ENCODE measurements around the gene AEN. TPM values are rescaled to one million over a fixed set of nuclear protein-coding genes. Genes with fewer than 3 reads are reported as not detected.

Gene AEN
- total RNA-seq, 1 donor from 2014 or later = 17.4 TPM

- no peak for DNase-seq (ENCODE audit: low spot score)
Measured at GRCh38 chr15:88649753-88650551, 28.8 kb downstream of the AEN start.

DNA sequence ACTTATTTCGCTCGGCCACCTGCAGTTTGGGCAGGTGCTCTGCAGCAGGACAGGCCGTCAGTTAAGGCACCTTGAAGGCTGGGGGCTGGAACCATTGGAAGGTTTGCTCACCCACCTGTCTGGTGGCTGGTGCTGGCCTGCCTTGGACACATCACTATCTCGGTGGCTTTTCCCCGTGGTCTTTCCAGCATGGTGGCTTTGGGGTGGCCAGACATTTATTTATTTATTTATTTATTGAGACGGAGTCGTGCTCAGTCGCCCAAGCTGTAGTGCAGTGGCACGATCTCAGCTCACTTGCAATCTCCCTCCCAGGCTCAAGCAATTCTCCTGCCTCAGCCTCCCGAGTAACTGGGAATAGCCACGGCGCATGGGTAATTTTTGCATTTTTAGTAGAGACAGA, 29.4 kb downstream of the AEN start:
- no peak for DNase-seq (ENCODE audit: low spot score)

- no peak for DNase-seq (ENCODE audit: low spot score)
Measured at GRCh38 chr15:88651136-88651732, 30.1 kb downstream of the AEN start.

DNA sequence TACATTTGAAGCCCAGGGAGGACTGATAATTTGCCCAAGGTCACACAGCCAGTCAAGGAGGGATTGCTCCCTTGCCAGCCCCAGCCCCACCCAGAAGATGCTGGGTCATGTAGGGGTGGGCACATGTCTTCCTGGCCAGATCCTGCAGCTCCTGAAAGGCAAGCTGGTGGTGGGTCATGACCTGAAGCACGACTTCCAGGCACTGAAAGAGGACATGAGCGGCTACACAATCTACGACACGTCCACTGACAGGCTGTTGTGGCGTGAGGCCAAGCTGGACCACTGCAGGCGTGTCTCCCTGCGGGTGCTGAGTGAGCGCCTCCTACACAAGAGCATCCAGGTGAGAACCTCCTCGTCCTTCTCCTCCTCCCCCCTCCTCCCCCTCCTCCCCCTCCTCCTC, 30.8 kb downstream of the AEN start:
- DNase-seq (ENCODE audit: low spot score) = no peak

GRCh38 chr15:88652456-88653199, 31.5 kb downstream of the AEN start:
- no peak for DNase-seq (ENCODE audit: low spot score)

- DNase-seq (ENCODE audit: low spot score) = no peak
Measured at GRCh38 chr15:88653200-88654064, 32.3 kb downstream of the AEN start.

- no peak for DNase-seq (ENCODE audit: low spot score)
Measured at GRCh38 chr15:88654430-88655102, 33.4 kb downstream of the AEN start.

DNA sequence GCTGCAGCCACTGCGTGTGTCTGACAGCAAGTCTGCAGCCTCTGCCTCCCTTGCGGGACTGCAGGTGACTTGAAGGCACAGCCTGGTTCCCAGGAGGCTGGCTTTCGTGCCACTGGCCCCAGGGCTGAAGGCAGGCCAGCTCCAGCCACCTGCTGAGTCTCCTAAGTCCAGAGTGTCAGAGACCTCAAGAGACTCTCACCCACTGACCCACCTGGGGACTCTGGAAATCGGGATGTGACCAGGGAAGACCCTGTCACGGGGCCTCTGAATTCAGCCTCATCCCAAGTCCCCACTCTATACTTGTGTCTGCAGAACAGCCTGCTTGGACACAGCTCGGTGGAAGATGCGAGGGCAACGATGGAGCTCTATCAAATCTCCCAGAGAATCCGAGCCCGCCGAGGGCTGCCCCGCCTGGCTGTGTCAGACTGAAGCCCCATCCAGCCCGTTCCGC, 34.0 kb downstream of the AEN start:
- DNase-seq (ENCODE audit: low spot score) = no peak

DNA sequence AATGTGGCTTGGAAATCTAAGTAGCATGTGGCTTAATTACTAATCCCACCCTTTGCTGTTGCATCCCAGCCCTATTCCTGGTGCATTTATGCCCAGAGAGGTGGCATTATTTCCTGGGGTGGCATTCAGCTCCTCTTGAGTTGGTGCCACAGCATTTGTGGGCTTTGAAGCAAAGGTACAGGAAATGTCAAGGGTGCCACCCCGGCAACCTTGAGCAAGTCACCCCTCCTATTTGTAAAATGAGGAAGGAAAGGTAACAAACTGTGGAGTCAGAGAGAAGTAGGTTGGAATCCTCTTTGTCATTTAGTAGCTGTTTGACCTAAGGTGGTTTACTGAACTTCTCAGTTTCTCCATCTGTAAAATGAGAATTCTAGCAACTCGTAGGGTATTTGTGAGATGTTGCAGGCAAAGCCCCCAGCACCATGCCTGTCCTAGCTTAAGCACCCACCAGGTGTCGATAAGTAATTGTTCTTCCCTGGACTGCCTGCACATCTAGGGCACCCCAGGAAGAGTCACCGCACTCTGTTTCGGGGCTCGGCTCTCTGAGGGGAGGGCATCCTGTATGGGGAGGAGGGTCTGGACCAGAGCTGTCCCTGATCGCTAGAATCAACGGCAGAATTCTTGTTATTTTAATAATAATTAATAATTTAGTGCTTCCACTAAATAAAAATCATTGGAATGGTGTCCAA, 34.8 kb downstream of the AEN start:
- no peak for DNase-seq (ENCODE audit: low spot score)

DNA sequence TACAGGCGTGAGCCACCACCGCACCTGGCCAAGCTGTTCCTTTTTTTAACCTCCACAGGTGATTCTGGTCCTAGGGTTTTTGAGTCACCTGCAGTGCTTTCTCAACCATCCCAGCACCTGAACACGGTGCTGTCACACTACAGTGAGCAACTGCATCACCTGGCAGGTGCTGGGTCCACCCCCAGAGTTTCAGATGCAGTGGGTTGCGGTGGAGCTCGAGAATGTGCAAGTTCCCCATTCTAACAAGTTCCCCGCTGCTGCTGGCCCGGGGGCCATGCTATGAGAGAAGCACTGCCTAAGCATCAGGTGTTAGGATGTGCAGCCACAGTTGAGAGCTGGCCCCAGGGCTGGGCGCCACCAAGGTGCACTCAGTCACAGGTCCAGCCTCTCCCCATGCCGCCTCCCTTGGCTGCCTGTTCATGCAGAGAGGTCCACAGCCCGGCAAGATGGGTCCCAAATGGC, 35.7 kb downstream of the AEN start:
- DNase-seq (ENCODE audit: low spot score) = no peak

GRCh38 chr15:88657326-88658069, 36.4 kb downstream of the AEN start:
- no peak for DNase-seq (ENCODE audit: low spot score)

DNA sequence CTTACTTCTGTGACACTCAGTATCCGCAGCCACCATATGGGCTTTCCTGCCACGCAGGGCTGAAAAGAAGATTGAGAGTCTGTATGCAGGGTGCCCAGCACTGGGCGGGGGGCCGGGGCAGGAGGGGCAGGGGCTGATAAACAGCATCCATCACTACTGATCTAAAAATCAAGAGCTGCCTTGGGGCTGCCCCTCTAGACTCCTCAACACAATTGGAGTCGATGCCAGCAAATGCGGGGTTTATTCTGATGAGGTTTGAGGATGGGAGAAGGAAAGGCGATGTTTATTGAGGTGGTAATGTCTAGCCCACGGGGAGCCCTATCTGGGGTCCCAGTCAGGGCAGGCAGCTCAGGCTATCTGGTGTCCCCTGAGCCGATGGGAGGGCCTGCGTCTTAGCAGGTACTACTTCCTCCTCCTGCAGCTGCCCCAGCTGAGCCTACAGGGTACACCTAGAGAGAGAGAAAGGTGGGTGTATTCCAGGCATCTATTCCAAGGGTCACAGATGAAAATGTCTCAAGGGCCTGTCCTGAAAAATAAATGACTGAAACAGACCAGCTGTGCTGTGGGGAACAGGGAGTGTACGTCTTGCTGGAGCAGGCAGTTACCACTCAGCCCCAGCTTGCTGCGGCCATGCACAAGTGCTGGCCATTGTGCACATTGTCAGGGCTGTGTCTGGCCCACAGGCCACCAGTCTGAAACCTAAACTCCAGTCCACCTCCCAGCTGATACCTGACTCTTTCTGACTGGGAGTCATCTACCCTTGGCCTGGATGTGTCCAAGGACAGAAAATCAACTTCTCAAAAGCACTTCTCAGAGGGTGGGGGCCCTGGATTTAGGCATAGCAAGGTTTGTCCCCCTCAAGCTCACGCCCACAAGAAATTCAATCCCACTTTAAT, 37.2 kb downstream of the AEN start:
- no peak for DNase-seq (ENCODE audit: low spot score)

- no peak for DNase-seq (ENCODE audit: low spot score)
Measured at GRCh38 chr15:88658972-88659931, 38.1 kb downstream of the AEN start.

DNA sequence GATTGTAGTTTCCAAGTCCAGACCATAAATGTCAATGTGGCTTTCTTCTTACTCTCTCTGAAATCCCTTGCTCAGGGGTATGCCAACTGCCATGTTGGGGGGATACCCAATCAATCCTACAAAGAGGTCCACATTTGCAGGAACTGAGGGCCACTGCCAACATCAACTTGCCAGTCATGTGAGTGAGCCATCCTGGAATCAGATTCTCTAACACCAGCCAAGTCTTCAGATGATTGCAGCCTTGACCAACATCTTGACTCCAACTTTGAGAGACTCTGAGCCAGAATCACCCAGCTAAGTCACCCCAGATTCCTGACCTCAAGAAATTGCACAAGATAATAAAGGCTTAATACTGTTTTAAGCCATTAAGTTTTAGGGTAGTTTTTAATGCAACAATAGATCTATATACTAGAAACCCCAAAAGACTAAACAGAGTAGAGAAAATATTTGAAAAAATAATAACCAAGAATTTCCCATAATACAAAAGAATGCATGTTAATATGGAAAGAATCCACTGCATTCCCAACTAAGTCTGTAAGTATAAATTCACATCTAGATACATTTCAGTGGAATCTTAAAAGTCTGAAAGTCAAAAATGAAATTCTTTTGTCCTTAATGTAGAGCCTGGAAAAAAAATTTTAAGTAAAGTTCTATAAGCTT, 40.0 kb downstream of the AEN start:
- no peak for DNase-seq (ENCODE audit: low spot score)

GRCh38 chr15:88661761-88662556, 40.8 kb downstream of the AEN start:
- no peak for DNase-seq (ENCODE audit: low spot score)

DNA sequence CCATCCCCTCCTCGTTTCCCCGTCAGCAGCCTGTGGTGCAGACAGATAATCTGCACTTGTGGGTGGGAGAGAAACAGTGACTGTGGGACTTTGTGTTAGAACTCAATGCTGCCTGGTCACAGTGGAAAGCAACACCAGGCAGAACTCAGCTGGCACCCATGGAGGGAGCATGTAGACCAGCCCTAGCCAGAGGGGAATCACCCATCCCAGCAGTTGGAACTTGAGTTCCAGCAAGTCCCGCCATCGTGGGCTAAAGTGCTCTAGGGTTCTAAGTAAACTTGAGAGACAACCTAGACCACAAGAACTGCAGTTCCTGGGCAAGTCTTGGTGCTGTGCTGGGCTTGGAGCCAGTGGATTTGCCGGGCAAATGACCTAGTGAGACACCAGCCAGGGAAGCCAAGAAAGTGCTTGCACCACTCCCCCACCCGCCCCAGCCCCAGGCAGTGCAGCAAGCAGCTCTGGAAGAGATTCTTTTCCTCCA, 42.0 kb downstream of the AEN start:
- DNase-seq (ENCODE audit: low spot score) = no peak
